Mononuclear cell (primary cell): ENCODE data around the gene UNKL. TPM values are rescaled to one million over a fixed set of nuclear protein-coding genes. Genes with fewer than 3 reads are reported as not detected.

ENCODE experiments used
- H3K27me3 ChIP-seq: 2 replicates; pipeline ENCODE4 v1.6.0; 2011; ENCODE audit warnings: low read length, control low read depth; ENCODE audit not compliant: insufficient read depth
- H3K4me1 ChIP-seq: 2 replicates; pipeline ENCODE4 v1.5.1; 2011; ENCODE audit warnings: mild to moderate bottlenecking, low read length, control low read depth; ENCODE audit not compliant: insufficient read depth
- H3K4me3 ChIP-seq: 2 replicates; pipeline ENCODE4 v1.5.1; 2011; ENCODE audit warnings: mild to moderate bottlenecking, low read length, moderate library complexity
- H3K9me3 ChIP-seq: 2 replicates; pipeline ENCODE4 v1.5.1; 2011; ENCODE audit warnings: low read depth, mild to moderate bottlenecking, control low read depth, low read length
- total RNA-seq: library from RNA; depleted of rRNA; stranded (reverse); fragments of >200 nt; gene quantifications from one replicate; pipeline ENCODE4 v1.2.3, GENCODE V29; 2012

The UNKL gene
- total RNA-seq, 1 donor, result 18.4 TPM

DNA sequence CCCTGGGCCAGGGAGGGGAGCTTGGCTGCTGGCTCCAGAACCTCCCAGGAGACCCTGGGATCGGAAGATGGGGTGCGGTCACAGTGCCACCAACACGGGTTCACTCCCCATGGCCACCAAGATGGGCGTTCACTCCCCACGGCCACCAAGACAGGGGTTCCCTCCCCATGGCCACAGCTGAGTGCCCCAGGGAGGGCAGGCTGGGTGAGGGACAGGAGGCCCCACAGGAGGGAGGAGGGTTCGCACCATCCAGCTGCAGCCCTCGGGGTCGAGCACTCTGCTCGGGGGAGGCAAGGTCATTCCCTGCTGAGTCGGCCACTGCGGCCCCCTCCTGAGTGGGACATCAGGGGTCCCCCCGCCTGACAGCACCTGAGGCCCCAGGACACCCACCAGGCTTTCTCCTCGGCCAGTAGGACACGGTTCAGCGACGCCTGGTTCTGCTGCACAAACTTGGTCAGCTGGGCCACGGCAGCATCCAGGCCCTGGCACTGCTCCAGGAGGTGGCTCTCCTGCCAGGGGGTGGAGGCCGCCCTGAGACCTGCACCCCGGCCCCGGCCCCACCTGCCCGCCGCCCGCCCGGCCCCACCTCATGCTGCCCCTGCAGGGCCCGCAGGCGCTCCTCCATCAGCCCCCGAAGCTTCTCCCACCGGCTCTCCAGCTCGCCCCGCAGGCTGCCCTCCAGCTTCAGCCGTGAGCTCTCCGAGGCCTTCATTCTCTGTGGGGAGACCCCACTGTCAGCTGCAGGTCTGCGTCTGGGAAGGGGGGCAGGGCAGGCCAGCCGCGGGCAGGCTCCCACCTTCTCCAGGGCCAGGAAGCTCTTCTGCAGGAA lies 23.9 kb upstream of the UNKL start:
- Histone ChIP-seq H3K27me3 (no peaks in the 10 kb centered on the region), H3K4me1 (no peaks in the 10 kb centered on the region), H3K4me3 (no peak overlapping the region), H3K9me3 (no peaks in the 10 kb centered on the region)

DNA sequence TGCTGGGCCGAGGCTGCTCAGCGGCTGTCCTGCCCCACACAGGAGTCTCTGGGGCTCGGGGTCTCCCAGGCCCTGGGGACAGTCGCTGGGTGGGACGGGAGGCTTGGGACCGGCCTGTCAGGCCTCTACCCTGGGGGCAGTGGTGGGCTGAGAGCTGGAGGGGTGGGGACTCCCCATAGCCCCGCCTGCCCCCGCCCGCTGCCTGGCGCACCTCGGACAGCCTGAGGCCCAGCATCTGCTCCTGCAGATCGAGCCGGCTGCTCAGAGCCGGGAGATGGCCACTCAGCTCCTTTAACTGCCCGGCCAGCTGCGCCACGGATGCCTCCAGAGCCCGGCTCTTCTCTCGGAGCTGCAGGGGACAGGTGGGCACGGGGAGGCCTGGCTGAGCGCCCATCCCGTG lies 23.1 kb upstream of the UNKL start:
- H3K27me3 ChIP-seq, result no peaks in the 10 kb centered on the region
- H3K9me3 ChIP-seq, result no peaks in the 10 kb centered on the region
- no peak overlapping the region for H3K4me3 ChIP-seq
- H3K4me1 ChIP-seq, result no peaks in the 10 kb centered on the region

DNA sequence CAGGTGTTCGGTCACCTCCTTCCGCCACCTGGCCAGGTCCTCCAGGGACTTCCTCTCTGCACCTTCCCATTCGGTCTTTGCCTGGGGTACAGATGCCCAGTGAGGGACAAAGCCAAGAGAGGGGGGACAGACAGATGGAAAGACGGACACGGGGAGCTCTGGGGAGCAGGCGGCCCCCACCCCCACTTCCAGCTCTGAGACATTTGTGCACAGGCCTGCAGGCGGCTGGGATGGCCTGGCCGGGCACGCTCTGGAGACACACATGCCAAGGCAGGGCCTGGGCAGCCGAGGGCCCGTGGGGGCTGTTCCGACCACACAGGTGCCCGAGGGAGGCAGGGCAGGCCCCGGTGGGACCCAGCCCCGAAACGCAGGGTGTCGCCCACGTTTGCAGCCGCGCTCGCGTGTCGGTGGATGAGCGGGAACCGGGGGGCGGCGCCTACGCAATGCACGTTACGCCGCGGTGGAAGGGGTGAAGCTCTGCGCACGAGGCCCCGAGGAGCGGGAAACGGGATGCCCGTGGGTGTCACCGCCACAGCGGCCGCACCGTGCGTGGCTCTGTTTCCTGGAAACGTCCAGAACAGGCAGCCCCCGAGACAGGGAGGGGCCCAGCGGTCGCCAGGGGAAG lies 22.3 kb upstream of the UNKL start:
- no peaks in the 10 kb centered on the region for H3K27me3 ChIP-seq
- H3K9me3 ChIP-seq, result no peaks in the 10 kb centered on the region
- no peak overlapping the region for H3K4me3 ChIP-seq
- no peaks in the 10 kb centered on the region for H3K4me1 ChIP-seq

DNA sequence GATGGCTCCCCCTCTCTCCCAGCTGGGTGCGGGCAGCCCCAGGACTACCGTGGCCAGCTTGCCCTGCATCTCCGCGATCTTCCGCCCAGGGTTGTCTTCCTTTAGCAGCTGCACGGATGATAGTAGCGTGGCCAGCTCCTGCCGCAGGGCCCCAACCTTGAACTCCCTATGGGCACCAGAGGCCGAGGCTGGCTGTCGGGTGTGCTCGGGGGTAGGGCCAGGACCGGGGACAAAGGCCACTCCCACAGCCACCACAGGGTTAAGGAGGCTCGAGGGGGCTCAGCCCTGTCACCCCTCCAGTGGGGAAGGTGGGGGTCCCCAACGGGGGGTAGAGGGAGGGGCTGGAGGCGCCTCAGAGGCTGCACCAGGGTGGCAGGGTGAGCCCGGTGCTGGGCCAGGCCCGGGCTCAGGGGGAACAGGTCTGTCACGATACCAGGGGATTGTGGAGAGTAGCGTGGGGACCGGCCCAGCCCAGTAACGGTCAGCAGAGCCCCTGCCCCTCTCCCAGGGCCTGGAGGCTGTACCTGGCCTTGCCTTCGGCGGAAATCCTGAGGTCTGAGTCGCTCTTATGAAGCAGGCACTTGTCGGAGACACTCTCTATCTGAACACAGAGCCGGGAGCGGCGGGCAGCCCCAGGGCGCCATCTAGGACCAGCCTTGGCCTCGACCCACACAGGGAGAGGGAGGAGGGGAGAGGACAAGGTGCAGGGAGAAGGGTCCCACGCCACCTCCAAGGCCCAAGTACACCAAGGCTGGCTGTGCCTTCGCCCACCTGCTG lies 21.6 kb upstream of the UNKL start:
- Histone ChIP-seq H3K9me3 (no peaks in the 10 kb centered on the region), H3K4me3 (no peak overlapping the region), H3K4me1 (no peaks in the 10 kb centered on the region), H3K27me3 (no peaks in the 10 kb centered on the region)

DNA sequence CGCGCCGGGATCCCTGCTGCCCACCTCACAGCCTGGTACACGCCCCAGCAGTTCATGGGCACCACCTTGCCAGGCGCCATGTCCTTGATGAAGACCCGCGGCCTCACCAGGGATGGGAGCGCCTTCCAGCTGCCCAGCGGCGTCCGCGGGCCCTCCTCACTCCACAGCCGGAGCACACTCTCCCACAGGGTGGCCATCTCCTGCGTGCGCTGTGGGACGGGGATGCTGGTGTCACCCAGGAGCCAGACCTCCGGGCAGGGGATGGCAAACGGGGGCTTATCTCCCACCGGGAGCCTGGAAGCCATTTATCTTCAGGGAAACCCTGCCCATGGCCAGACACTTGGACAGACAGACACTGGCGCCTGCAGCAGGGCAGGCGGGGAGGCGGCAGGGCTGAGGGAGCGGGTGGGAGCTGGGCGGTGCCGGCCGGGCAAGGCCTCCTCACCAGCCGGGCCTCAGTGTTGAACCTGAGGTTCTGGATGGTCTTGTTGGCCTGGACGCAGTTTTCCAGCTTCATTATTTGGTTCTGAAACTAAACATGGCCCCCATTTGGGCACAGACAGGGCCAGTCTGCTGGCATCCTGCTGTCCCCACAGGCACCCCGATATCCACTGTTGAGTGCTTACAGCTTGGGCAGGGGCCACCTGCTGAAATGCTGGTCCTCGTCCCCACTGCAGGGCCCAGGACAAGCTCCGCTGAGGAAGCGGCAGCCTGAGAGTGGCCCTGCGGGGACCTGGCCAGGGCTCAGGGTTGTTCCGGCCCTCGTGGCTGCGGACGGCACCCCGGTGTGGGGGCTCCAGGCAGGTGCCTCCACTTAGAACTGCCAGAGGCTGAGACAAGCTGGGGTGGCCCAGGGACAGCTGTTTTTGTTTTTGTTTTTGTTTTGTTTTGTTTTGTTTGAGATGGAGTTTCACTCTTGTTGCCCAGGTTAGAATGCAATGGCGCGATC lies 20.4 kb upstream of the UNKL start:
- Histone ChIP-seq H3K9me3 (no peaks in the 10 kb centered on the region), H3K4me3 (no peak overlapping the region), H3K4me1 (no peaks in the 10 kb centered on the region)

DNA sequence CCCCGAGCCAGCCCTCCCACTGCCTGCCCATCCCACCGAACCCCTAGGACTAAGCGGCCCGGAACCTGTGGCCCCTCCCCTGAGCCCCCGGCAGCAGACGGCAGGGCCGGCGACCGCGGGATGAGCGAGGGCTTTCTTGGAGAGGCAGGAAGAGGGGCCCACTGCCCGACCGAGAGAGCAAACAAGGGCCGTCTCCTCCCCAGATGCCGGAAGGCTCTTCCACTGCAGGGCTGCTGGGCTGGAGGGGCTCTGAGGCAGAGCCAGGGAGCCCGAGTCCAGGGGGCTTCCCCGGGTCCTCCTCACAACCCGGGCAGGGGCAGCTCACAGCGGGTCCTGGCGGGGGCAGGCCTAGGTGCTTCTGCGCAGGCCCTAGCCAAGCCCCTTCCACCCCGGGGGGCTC lies 19.3 kb upstream of the UNKL start:
- H3K27me3 ChIP-seq, result no peaks in the 10 kb centered on the region
- no peaks in the 10 kb centered on the region for H3K9me3 ChIP-seq
- H3K4me3 ChIP-seq, result no peak overlapping the region
- H3K4me1 ChIP-seq, result peaks cover 1% of the 10 kb centered on the region

More for the DNA sequence above, 20.4 kb upstream of the UNKL start:
- H3K27me3 ChIP-seq, result no peaks in the 10 kb centered on the region

DNA sequence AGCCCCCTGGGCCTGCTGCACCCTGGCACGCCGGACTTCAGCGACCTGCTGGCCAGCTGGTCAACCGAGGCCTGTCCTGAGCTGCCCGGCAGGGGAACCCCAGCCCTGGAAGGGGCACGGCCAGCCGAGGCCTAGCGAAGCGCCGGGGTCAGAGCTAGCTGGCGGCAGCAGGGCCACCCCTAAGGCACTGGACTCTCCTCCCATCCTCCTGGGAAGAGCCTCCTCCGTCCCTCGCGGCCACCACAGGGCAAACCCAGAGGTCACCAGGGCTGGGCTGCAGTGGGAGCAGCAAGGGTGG lies 18.7 kb upstream of the UNKL start:
- no peaks in the 10 kb centered on the region for H3K9me3 ChIP-seq
- H3K4me3 ChIP-seq, result no peak overlapping the region
- H3K4me1 ChIP-seq, result peaks cover 7% of the 10 kb centered on the region
- H3K27me3 ChIP-seq, result no peaks in the 10 kb centered on the region

DNA sequence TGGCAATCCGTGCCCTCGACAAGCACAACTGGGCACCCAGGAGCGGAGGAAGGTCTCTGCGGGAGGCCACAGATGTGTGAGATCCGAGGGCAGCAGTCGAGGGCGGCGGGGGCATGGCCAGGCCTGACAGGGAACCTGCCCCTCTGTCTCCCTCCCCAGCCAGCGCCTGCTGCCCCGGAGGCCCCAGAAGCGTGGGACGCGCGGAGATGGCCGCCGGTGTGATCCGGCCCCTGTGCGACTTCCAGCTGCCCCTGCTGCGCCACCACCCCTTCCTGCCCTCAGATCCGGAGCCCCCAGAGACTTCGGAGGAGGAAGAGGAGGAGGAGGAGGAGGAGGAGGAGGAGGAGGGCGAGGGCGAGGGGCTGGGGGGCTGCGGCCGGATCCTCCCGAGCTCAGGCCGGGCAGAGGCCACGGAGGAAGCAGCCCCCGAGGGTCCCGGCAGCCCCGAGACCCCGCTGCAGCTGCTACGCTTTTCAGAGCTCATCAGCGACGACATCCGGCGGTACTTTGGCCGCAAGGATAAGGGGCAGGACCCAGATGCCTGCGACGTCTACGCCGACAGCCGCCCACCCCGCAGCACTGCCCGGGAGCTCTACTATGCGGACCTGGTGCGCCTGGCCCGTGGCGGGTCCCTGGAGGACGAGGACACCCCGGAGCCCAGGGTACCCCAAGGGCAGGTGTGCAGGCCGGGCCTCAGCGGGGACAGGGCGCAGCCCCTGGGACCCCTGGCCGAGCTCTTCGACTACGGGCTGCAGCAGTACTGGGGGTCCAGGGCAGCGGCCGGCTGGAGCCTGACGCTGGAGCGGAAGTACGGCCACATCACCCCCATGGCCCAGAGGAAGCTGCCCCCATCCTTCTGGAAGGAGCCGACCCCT lies 18.1 kb upstream of the UNKL start:
- Histone ChIP-seq H3K4me3 (no peak overlapping the region), H3K9me3 (no peaks in the 10 kb centered on the region), H3K27me3 (no peaks in the 10 kb centered on the region), H3K4me1 (peaks cover 7% of the 10 kb centered on the region)

DNA sequence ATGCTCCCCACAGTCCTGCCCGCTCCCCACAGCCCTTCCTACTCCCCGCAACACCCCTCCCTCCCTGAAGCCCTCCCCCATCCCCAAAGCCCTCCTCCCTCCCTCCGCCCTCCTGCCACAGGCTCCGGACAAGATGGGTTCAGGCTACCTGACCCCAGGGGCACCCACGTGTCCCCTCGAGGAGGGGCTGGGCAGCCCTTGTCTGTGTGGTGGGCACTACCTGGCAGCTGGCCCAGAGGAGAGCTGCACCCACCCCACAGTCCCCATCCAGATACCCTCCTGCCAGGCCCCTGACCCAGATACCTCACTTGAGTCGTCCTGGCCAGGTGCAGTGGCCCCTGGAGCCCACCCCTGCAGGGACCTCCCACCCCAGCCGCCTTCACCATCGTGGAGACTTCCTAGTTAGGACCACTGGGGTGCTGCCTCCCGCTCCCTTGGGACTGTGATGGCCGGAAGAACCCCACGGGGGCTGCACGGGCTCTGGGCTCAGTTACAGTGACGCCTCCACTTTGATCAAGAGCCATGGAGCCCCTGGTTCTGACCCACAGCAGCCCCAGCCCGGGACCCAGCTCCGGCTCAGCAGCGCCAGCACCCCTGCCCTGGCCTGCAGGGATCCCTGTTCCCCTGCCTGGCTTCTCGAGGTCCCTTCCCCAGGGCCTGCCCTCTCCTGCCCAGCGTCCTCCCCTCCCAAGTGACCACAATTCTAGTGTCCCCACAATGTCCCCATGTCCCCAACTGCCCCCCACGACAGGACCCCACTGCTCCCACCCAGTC lies 17.2 kb upstream of the UNKL start:
- no peaks in the 10 kb centered on the region for H3K27me3 ChIP-seq
- peaks cover 7% of the 10 kb centered on the region for H3K4me1 ChIP-seq
- H3K4me3 ChIP-seq, result no peak overlapping the region
- H3K9me3 ChIP-seq, result no peaks in the 10 kb centered on the region

DNA sequence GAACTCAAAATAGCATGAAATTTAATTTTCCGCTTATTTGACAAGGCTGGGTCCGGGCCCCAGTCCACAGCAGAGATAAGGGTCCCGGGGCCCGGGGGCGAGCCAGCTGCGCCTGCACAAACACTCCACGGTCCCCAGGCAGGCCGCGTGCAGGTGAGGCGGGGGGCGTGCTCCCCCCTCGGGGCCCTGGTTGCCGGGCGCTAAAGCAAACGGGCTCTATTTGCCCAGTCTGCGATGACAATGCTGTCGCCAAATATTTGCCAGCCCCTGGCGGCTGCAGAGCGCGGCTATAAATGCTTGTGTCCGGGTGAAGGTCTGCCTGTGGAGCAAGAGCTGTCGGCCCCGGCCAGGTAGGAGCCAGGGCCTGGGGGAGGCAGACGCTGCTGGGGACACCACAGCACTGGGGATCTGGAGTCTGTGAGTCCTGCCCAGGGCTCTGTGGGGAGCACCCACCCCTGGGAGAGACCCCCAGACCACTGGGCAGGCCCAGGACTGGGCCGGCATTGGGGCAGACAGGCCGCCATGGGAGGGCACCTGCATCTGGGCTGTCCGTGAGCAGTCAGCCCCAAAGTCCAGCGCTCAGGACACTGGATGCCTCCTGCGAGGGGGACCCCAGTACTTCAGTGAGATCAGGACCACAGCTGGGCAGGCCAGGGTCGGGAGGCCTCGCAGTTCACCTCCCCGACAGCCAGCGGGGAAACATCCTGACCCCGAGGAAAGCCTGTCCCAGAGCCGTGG lies 16.4 kb upstream of the UNKL start, which contains the start of gene PERCC1:
Gene PERCC1, plus strand, starts transcription at position 320 of the 738 bp plus-strand sequence. CDS start 1,516 bp downstream, outside the sequence.
- no peaks in the 10 kb centered on the region for H3K9me3 ChIP-seq
- peaks cover 7% of the 10 kb centered on the region for H3K4me1 ChIP-seq
- H3K4me3 ChIP-seq, result no peak within 1 kb of the TSS
- H3K27me3 ChIP-seq, result no peaks in the 10 kb centered on the region

DNA sequence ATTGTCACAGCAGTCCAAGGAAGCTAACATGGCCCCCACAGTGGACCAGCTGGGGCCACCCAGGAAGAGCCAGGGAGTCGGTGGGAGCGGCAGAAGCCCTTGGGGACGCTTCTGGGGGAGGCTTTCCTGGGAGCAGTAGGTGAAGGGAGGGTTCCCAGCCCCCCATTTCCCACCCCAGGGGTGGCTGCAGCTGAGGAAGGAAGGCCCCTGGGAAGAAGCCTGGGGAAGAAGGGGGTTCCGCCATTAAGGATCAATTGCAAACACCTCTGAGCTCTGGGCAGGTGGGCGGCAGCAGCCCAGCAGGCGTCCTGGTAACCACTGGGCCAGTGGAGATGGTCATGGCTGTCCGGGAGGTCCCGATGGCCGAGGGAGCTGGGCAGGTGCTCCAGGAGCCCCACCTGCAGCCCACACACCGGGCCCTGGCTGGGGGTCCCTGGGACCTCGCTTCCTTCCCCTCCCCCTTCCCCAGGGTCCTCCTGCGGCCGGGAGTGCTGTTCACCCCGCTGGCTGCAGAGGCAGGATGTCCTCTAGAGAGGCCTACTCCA lies 15.8 kb upstream of the UNKL start:
- H3K9me3 ChIP-seq, result no peaks in the 10 kb centered on the region
- H3K4me1 ChIP-seq, result peaks cover 7% of the 10 kb centered on the region
- no peak overlapping the region for H3K4me3 ChIP-seq
- no peaks in the 10 kb centered on the region for H3K27me3 ChIP-seq

DNA sequence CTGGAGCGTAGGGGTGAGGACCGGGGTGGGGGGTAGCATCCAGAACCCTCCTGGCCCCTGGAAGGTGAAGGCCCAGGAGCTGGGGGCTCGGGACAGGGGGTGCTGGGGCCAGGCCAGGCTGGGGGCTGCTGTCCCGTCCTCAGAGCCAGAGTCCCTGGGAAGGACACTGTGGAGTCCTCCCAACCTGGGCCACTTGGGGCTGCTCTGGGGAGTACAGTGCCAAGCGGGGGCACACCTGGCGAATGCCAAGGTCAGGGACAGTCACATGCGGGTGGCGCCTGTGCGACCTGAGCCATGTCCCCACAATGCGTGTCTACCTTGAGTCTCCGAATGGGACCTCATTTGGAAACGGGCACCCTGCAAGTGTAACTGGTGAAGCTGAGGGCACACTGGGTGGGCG lies 15.1 kb upstream of the UNKL start:
- H3K4me3 ChIP-seq, result no peak overlapping the region

More for the DNA sequence above, 15.1 kb upstream of the UNKL start:
- Histone ChIP-seq H3K27me3 (no peaks in the 10 kb centered on the region), H3K9me3 (no peaks in the 10 kb centered on the region), H3K4me1 (peaks cover 7% of the 10 kb centered on the region)
